ENCODE data around the gene PRMT2. TPM values are rescaled to one million over a fixed set of nuclear protein-coding genes. Genes with fewer than 3 reads are reported as not detected.

PRMT2 gene
- total and polyA plus RNA-seq, 2 experiments from 2014 or later = 51.9 to 56.9 TPM

DNA sequence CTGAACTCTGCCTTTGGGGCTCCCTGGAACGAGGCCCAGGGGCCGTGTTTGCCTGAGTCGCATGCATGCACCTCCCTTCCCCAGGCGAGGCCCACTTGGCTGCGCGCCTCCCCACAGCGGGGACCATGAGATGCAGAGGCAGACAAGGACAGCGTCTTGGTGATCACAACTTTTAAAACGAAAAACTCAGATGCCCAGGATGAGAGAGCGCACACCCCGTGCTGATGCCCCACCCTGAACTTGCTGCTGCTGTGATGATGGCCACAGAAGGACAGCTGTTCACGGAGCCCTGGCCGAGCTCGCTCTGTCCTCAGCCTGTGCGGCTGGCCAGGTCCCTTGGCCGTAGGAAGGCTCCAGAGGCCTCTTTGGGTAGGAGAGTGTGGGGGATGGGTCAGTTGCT, 11.4 kb upstream of the PRMT2 start:
- no peaks in the 10 kb centered on the region for H3F3A ChIP-seq (replicated peaks; ENCODE audit: low read depth)
- H4K20me1 ChIP-seq (replicated peaks; ENCODE audit: insufficient read depth) = no peaks in the 10 kb centered on the region
- no peak overlapping the region for H3K4me3 Mint-ChIP-seq
- no peak overlapping the region for H3K4me3 ChIP-seq
- H3K9me2 ChIP-seq (ENCODE audit: insufficient read depth) = peaks cover 9% of the 10 kb centered on the region; the same call in 1 of the 2 replicates
- peaks cover 22% of the 10 kb centered on the region for H3K9me3 Mint-ChIP-seq
- H2AFZ ChIP-seq = peak overlapping the region; percentile 72; the same call in 1 of the 2 replicates
- no peak overlapping the region for H3K4me2 ChIP-seq
- peaks cover 2% of the 10 kb centered on the region for H3K4me1 ChIP-seq (ENCODE audit: insufficient read depth)
- H3K27ac Mint-ChIP-seq = no peak overlapping the region
- ATAC-seq = no peak
- peaks cover 9% of the 10 kb centered on the region; the same call in 2 of the 3 replicates for H3K4me1 Mint-ChIP-seq
- no peaks in the 10 kb centered on the region for H3K36me3 ChIP-seq (ENCODE audit: insufficient read depth)
- peaks cover 13% of the 10 kb centered on the region for H3K36me3 Mint-ChIP-seq (ENCODE audit: low read depth)
- no peak for DNase-seq (ENCODE audit: low spot score)
- H3K27ac ChIP-seq (ENCODE audit: low read depth) = no peak overlapping the region
- no peak for TF ChIP-seq CREB1 (CRISPR knock-in tag; IDR thresholded peaks at IDR 0.05; ENCODE audit: low read depth)
- TF ChIP-seq ZNF114 (CRISPR knock-in tag; IDR thresholded peaks at IDR 0.05) = no peak
- TF ChIP-seq POLR2AphosphoS5 (IDR thresholded peaks at IDR 0.05; ENCODE audit: low read depth) = no peak
- TF ChIP-seq, protein P1, sequence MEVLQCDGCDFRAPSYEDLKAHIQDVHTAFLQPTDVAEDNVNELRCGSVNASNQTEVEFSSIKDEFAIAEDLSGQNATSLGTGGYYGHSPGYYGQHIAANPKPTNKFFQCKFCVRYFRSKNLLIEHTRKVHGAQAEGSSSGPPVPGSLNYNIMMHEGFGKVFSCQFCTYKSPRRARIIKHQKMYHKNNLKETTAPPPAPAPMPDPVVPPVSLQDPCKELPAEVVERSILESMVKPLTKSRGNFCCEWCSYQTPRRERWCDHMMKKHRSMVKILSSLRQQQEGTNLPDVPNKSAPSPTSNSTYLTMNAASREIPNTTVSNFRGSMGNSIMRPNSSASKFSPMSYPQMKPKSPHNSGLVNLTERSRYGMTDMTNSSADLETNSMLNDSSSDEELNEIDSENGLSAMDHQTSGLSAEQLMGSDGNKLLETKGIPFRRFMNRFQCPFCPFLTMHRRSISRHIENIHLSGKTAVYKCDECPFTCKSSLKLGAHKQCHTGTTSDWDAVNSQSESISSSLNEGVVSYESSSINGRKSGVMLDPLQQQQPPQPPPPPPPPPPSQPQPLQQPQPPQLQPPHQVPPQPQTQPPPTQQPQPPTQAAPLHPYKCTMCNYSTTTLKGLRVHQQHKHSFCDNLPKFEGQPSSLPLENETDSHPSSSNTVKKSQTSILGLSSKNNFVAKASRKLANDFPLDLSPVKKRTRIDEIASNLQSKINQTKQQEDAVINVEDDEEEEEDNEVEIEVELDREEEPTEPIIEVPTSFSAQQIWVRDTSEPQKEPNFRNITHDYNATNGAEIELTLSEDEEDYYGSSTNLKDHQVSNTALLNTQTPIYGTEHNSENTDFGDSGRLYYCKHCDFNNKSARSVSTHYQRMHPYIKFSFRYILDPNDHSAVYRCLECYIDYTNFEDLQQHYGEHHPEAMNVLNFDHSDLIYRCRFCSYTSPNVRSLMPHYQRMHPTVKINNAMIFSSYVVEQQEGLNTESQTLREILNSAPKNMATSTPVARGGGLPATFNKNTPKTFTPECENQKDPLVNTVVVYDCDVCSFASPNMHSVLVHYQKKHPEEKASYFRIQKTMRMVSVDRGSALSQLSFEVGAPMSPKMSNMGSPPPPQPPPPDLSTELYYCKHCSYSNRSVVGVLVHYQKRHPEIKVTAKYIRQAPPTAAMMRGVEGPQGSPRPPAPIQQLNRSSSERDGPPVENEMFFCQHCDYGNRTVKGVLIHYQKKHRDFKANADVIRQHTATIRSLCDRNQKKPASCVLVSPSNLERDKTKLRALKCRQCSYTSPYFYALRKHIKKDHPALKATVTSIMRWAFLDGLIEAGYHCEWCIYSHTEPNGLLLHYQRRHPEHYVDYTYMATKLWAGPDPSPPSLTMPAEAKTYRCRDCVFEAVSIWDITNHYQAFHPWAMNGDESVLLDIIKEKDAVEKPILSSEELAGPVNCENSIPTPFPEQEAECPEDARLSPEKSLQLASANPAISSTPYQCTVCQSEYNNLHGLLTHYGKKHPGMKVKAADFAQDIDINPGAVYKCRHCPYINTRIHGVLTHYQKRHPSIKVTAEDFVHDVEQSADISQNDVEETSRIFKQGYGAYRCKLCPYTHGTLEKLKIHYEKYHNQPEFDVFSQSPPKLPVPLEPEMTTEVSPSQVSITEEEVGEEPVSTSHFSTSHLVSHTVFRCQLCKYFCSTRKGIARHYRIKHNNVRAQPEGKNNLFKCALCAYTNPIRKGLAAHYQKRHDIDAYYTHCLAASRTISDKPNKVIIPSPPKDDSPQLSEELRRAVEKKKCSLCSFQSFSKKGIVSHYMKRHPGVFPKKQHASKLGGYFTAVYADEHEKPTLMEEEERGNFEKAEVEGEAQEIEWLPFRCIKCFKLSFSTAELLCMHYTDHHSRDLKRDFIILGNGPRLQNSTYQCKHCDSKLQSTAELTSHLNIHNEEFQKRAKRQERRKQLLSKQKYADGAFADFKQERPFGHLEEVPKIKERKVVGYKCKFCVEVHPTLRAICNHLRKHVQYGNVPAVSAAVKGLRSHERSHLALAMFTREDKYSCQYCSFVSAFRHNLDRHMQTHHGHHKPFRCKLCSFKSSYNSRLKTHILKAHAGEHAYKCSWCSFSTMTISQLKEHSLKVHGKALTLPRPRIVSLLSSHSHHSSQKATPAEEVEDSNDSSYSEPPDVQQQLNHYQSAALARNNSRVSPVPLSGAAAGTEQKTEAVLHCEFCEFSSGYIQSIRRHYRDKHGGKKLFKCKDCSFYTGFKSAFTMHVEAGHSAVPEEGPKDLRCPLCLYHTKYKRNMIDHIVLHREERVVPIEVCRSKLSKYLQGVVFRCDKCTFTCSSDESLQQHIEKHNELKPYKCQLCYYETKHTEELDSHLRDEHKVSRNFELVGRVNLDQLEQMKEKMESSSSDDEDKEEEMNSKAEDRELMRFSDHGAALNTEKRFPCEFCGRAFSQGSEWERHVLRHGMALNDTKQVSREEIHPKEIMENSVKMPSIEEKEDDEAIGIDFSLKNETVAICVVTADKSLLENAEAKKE (CRISPR knock-in tag; IDR thresholded peaks at IDR 0.05) = no peak
- TF ChIP-seq, protein P2, sequence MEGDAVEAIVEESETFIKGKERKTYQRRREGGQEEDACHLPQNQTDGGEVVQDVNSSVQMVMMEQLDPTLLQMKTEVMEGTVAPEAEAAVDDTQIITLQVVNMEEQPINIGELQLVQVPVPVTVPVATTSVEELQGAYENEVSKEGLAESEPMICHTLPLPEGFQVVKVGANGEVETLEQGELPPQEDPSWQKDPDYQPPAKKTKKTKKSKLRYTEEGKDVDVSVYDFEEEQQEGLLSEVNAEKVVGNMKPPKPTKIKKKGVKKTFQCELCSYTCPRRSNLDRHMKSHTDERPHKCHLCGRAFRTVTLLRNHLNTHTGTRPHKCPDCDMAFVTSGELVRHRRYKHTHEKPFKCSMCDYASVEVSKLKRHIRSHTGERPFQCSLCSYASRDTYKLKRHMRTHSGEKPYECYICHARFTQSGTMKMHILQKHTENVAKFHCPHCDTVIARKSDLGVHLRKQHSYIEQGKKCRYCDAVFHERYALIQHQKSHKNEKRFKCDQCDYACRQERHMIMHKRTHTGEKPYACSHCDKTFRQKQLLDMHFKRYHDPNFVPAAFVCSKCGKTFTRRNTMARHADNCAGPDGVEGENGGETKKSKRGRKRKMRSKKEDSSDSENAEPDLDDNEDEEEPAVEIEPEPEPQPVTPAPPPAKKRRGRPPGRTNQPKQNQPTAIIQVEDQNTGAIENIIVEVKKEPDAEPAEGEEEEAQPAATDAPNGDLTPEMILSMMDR (conservative IDR thresholded peaks at IDR 0.05; ENCODE audit: low read depth in 2 of 2) = no peak
- no peak for TF ChIP-seq STAT1 (IDR thresholded peaks at IDR 0.05; ENCODE audit: unreplicated experiment)
- TF ChIP-seq, protein P3, sequence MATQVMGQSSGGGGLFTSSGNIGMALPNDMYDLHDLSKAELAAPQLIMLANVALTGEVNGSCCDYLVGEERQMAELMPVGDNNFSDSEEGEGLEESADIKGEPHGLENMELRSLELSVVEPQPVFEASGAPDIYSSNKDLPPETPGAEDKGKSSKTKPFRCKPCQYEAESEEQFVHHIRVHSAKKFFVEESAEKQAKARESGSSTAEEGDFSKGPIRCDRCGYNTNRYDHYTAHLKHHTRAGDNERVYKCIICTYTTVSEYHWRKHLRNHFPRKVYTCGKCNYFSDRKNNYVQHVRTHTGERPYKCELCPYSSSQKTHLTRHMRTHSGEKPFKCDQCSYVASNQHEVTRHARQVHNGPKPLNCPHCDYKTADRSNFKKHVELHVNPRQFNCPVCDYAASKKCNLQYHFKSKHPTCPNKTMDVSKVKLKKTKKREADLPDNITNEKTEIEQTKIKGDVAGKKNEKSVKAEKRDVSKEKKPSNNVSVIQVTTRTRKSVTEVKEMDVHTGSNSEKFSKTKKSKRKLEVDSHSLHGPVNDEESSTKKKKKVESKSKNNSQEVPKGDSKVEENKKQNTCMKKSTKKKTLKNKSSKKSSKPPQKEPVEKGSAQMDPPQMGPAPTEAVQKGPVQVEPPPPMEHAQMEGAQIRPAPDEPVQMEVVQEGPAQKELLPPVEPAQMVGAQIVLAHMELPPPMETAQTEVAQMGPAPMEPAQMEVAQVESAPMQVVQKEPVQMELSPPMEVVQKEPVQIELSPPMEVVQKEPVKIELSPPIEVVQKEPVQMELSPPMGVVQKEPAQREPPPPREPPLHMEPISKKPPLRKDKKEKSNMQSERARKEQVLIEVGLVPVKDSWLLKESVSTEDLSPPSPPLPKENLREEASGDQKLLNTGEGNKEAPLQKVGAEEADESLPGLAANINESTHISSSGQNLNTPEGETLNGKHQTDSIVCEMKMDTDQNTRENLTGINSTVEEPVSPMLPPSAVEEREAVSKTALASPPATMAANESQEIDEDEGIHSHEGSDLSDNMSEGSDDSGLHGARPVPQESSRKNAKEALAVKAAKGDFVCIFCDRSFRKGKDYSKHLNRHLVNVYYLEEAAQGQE (IDR thresholded peaks at IDR 0.05; ENCODE audit: unreplicated experiment) = no peak
- TF ChIP-seq EZH2phosphoT487 (IDR thresholded peaks at IDR 0.05; ENCODE audit: unreplicated experiment) = no peak
- TF ChIP-seq NANOG (IDR thresholded peaks at IDR 0.05; ENCODE audit: borderline replicate concordance) = no peak
- TF ChIP-seq JUNB (IDR thresholded peaks at IDR 0.05; ENCODE audit: unreplicated experiment) = no peak
- H3K27me3 Mint-ChIP-seq (ENCODE audit: insufficient read depth, low read depth, poor library complexity) = peaks cover 11% of the 10 kb centered on the region
- no peaks in the 10 kb centered on the region for H3K79me2 ChIP-seq (replicated peaks; ENCODE audit: insufficient read depth)
- no peaks in the 10 kb centered on the region for H3K27me3 ChIP-seq (ENCODE audit: insufficient read depth)

Data from GM23338 (cell line).